GM12878 (cell line): ENCODE results near the gene ASCC1. TPM values are rescaled to one million over a fixed set of nuclear protein-coding genes. Genes with fewer than 3 reads are reported as not detected.

ENCODE experiments used
- ATAC-seq: fragments of 200-7000 bp; cut with Tn5 transposase; 3 replicates; pipeline ENCODE4 v1.9.1; 2020; ENCODE audit warnings: mild to moderate bottlenecking, moderate library complexity
- BruUV-seq: library from RNA; stranded (reverse); fragments of 400-500 nt; replicated peaks from 2 replicates; lab custom pipeline; 2021; lab: Mats Ljungman, UMichigan
- CTCF ChIA-PET: fragments of 300-600 bp; sonication (Branson Sonifier 250); formaldehyde crosslinking; extraction: SDS; loops from one replicate; lab custom pipeline; 2021; ENCODE audit warnings: inconsistent platforms; lab: Yijun Ruan, JAX
- POLR2A ChIA-PET: fragments of 350-600 bp; formaldehyde crosslinking; extraction: SDS; loops from one replicate; lab custom pipeline; 2021; ENCODE audit warnings: inconsistent platforms; lab: Charles Lee
- RAD21 ChIA-PET: fragments of 300-600 bp; sonication (Branson Sonifier 250); formaldehyde crosslinking; loops from one replicate; lab custom pipeline; 2023; ENCODE audit warnings: antibody characterized with exemption; ENCODE audit not compliant: unreplicated experiment; lab: Charles Lee
- SMC1A ChIA-PET: fragments of 300-600 bp; sonication (Branson Sonifier 250); formaldehyde crosslinking; loops from one replicate; lab custom pipeline; 2023; ENCODE audit not compliant: unreplicated experiment, uncharacterized antibody; lab: Charles Lee
- DNase-seq: peaks from one replicate; pipeline ENCODE4 v3.0.0-alpha.2; 2011; ENCODE audit warnings: low read depth, low spot score
- FAIRE-seq: peaks from 3 replicates; lab custom pipeline; 2011; peaks lifted over from hg19 to GRCh38; lab: Jason Lieb, UNC
- H2AFZ ChIP-seq: 2 replicates; pipeline ENCODE4 v1.6.0; 2011; ENCODE audit warnings: low read depth, low read length, control low read depth; ENCODE audit not compliant: control insufficient read depth
- H3K27ac ChIP-seq: 2 replicates; pipeline ENCODE4 v1.5.1; 2011; ENCODE audit warnings: control low read depth; ENCODE audit not compliant: control insufficient read depth, insufficient read depth
- H3K27me3 ChIP-seq, 2 experiments: replicated peaks in 1 of 2; 2 replicates each; pipeline versions ENCODE4 v1.6.0 to v1.6.1; 2011; ENCODE audit warnings: low read length in 1 of 2; ENCODE audit not compliant: control insufficient read depth in 2 of 2, insufficient read depth in 2 of 2
- H3K36me3 ChIP-seq, 2 experiments: 2 replicates each; pipeline ENCODE4 v1.5.1; 2011; ENCODE audit warnings: low read length in 1 of 2; ENCODE audit not compliant: control insufficient read depth in 2 of 2, insufficient read depth in 2 of 2
- H3K4me1 ChIP-seq: 2 replicates; pipeline ENCODE4 v1.6.1; 2011; ENCODE audit warnings: mild to moderate bottlenecking, low read length, moderate library complexity, mixed read lengths; ENCODE audit not compliant: control insufficient read depth, insufficient read depth
- H3K4me2 ChIP-seq: 2 replicates; pipeline ENCODE4 v1.6.0; 2011; ENCODE audit warnings: control low read depth; ENCODE audit not compliant: control insufficient read depth, insufficient read depth
- H3K4me3 ChIP-seq: fragments of 200-600 bp; sonication (generic); 2 replicates; pipeline ENCODE4 v1.5.1; 2016
- H3K79me2 ChIP-seq: 2 replicates; pipeline ENCODE4 v1.6.0; 2011; ENCODE audit warnings: low read length; ENCODE audit not compliant: control insufficient read depth, insufficient read depth
- H3K9ac ChIP-seq: 2 replicates; pipeline ENCODE4 v1.8.0; 2011; ENCODE audit warnings: low read length, control low read depth, mixed read lengths; ENCODE audit not compliant: control insufficient read depth, insufficient read depth
- H3K9me3 ChIP-seq: replicated peaks from 3 replicates; pipeline ENCODE4 v1.5.1; 2011; ENCODE audit warnings: mild to moderate bottlenecking, low read length; ENCODE audit not compliant: control insufficient read depth, insufficient read depth
- H4K20me1 ChIP-seq: 2 replicates; pipeline ENCODE4 v1.6.0; 2011; ENCODE audit not compliant: control insufficient read depth, insufficient read depth
- ATF7 ChIP-seq: fragments of 450-650 bp; IDR thresholded peaks from 2 replicates; pipeline ENCODE4 v1.6.1; 2016; ENCODE audit warnings: low read depth, mild to moderate bottlenecking
- BMI1 ChIP-seq: fragments of 450-650 bp; IDR thresholded peaks from 2 replicates; pipeline ENCODE4 v1.6.1; 2016; ENCODE audit warnings: mild to moderate bottlenecking, moderate library complexity, borderline replicate concordance
- CHD1 ChIP-seq: IDR thresholded peaks from 2 replicates; pipeline ENCODE4 v1.6.1; 2012; ENCODE audit warnings: low read depth, low read length, improper control_type of control experiment
- EZH2 ChIP-seq: IDR thresholded peaks from 2 replicates; pipeline ENCODE4 v1.6.1; 2012; ENCODE audit warnings: low read depth, mild to moderate bottlenecking, control low read depth, inconsistent platforms, low read length, borderline replicate concordance; ENCODE audit not compliant: control insufficient read depth
- FOXM1 ChIP-seq: IDR thresholded peaks from 2 replicates; pipeline ENCODE4 v1.6.1; 2012; ENCODE audit warnings: low read depth, mild to moderate bottlenecking, inconsistent platforms, low read length, moderate library complexity
- HDGF ChIP-seq: fragments of 450-650 bp; IDR thresholded peaks from 2 replicates; pipeline ENCODE4 v1.6.1; 2016; ENCODE audit warnings: antibody characterized with exemption
- MAX ChIP-seq: IDR thresholded peaks from 2 replicates; pipeline ENCODE4 v1.6.1; 2012; ENCODE audit warnings: low read depth, low read length, improper control_type of control experiment
- NFIC ChIP-seq: IDR thresholded peaks from 2 replicates; pipeline ENCODE4 v1.6.1; 2012; ENCODE audit warnings: low read depth, mild to moderate bottlenecking, inconsistent platforms, low read length, moderate library complexity
- NR2C1 ChIP-seq: fragments of 450-650 bp; IDR thresholded peaks from 2 replicates; pipeline ENCODE4 v1.6.1; 2017; ENCODE audit warnings: antibody characterized with exemption, mild to moderate bottlenecking, moderate library complexity
- POLR2A ChIP-seq: IDR thresholded peaks from 2 replicates; pipeline ENCODE4 v1.6.1; 2011; ENCODE audit warnings: low read depth, mild to moderate bottlenecking, low read length
- RAD51 ChIP-seq: fragments of 450-650 bp; IDR thresholded peaks from 2 replicates; pipeline ENCODE4 v1.6.1; 2016; ENCODE audit warnings: moderate library complexity, mild to moderate bottlenecking, inconsistent platforms
- SPI1 ChIP-seq: IDR thresholded peaks from 2 replicates; pipeline ENCODE4 v1.6.1; 2011; ENCODE audit warnings: low read depth, mild to moderate bottlenecking, low read length, moderate library complexity, borderline replicate concordance; ENCODE audit not compliant: insufficient read depth
- STAT3 ChIP-seq: IDR thresholded peaks from 2 replicates; pipeline ENCODE4 v1.6.1; 2011; ENCODE audit warnings: low read depth, low read length, improper control_type of control experiment
- USF2 ChIP-seq: IDR thresholded peaks from 2 replicates; pipeline ENCODE4 v1.6.1; 2011; ENCODE audit warnings: low read depth, low read length, improper control_type of control experiment, borderline replicate concordance
- ZNF207 ChIP-seq: fragments of 450-650 bp; IDR thresholded peaks from 2 replicates; pipeline ENCODE4 v1.6.1; 2014; ENCODE audit warnings: antibody characterized with exemption, mild to moderate bottlenecking, borderline replicate concordance
- ZNF274 ChIP-seq: IDR thresholded peaks from one replicate; pipeline ENCODE4 v1.8.0; 2011; ENCODE audit not compliant: insufficient read length, insufficient read depth
- WGBS: methylation state at CpG from one replicate; pipeline ENCODE4 v1.1.6; 2016; ENCODE audit warnings: low lambda C conversion rate; ENCODE audit not compliant: insufficient replicate concordance, insufficient coverage; ENCODE audit errors: missing lambda C conversion rate; 5-methylcytosine and 5-hydroxymethylcytosine counted together
- in situ Hi-C: fragments of 300-500 bp; cut with MboI; formaldehyde crosslinking; loops from 9 replicates; pipeline ENCODE4 v1.14.3; 2018; ENCODE audit warnings: mixed read lengths
- intact Hi-C: fragments of 100-400 bp; cut with micrococcal nuclease; formaldehyde crosslinking; loops from one replicate; pipeline ENCODE4 v1.14.2; 2022; ENCODE audit not compliant: unreplicated experiment
- polyA plus RNA-seq, 11 experiments: library from polyadenylated mRNA; depleted of rRNA in 4 of 11; unstranded in 6 of 11; stranded (reverse) in 5 of 11; fragments of >200 nt; fragmentation: Nextera tagmentation in 4 of 11; fragmentation: Illumina TruSeq in 1 of 11; extraction: Ambion mirVana in 4 of 11; extraction: Trizol in 1 of 11; gene quantifications; 1 replicate in 1 of 11; 2 replicates in 10 of 11; pipeline versions ENCODE4 v1.2.1 to v1.2.3, GENCODE V29; 2011 to 2016; ENCODE audit warnings: inconsistent platforms in 2 of 11, missing spikeins in 2 of 11, low read depth in 1 of 11
- total RNA-seq, 4 experiments: library from RNA; depleted of rRNA in 3 of 4; stranded (reverse); fragments of >200 nt in 3 of 4; fragmentation: Illumina TruSeq in 1 of 4; extraction: Trizol in 1 of 4; gene quantifications; 2 replicates each; pipeline versions ENCODE4 v1.2.1 to v1.2.3, GENCODE V29; 2013 to 2021

ASCC1 gene
- total and polyA plus RNA-seq, 10 of the 15 experiments (the other 5 are each of a cell fraction or from before 2014, with no cell fraction given) = 23.3 to 80.6 (median 42.8) TPM

GRCh38 chr10:72092171-72092924 is 123.7 kb downstream of the ASCC1 start:
- 0 out of 2 replicates have a peak, but pooled peaks cover 10% of the 10 kb centered on the region for H3K4me1 ChIP-seq
- CTCF ChIA-PET = interaction anchor here (0.5 to 1.6 kb wide), 4 partner anchors 34 to 615 kb away, joined by 3 read pairs; no protein-coding TSS in a partner anchor
- peaks cover 13% of the 10 kb centered on the region in 2 experiments for H3K27me3 ChIP-seq
- RAD21 ChIA-PET = interaction anchor here (2.0 kb wide), 1 partner anchor 44 kb away, joined by 7 read pairs; no protein-coding TSS in a partner anchor
- no TSS peak for BruUV-seq
- H3K36me3 ChIP-seq = peaks cover 0 to 3% of the 10 kb centered on the region in 2 experiments; a peak in 3 of 4 replicates
- no peak overlapping the region for H3K27ac ChIP-seq
- H4K20me1 ChIP-seq = no peaks in the 10 kb centered on the region
- no peak overlapping the region for H2AFZ ChIP-seq
- 95% methylated on average over 8 of the region's 8 CpGs for WGBS
- FAIRE-seq (no peak), DNase-seq (no peak)
- in situ Hi-C loops = no loop called here
- POLR2A ChIA-PET = no interaction called here
- no peak overlapping the region for H3K9ac ChIP-seq
- no peaks in the 10 kb centered on the region for H3K79me2 ChIP-seq
- H3K4me2 ChIP-seq = no peak overlapping the region
- TF ChIP-seq EZH2 (no peak), FOXM1 (no peak), BMI1 (no peak)
- TF ChIP-seq, all 136 proteins: peak for 0
- Histone ChIP-seq H3K9me3 (no peaks in the 10 kb centered on the region), H3K4me3 (no peak overlapping the region)
- intact Hi-C loops = no loop called here
- SMC1A ChIA-PET = interaction anchor here (1.4 to 1.8 kb wide), 2 partner anchors 41 to 129 kb away, joined by 4 to 5 read pairs; no protein-coding TSS in a partner anchor
- no peak for ATAC-seq

GRCh38 chr10:72090326-72090725 is 125.8 kb downstream of the ASCC1 start:
- RAD21 ChIA-PET = interaction anchor here (0.8 to 1.5 kb wide), 3 partner anchors 11 to 127 kb away, joined by 3 to 5 read pairs (median 3); no protein-coding TSS in a partner anchor
- DNase-seq (no peak), FAIRE-seq (no peak), ATAC-seq (no peak)
- CTCF ChIA-PET = interaction anchor here (0.6 to 1.3 kb wide), 7 partner anchors 10 to 1802 kb away, joined by 3 to 4 read pairs (median 3); no protein-coding TSS in a partner anchor
- Histone ChIP-seq H2AFZ (no peak overlapping the region), H3K9ac (no peak overlapping the region), H4K20me1 (no peaks in the 10 kb centered on the region), H3K79me2 (no peaks in the 10 kb centered on the region), H3K4me1 (0 out of 2 replicates have a peak, but pooled peaks cover 10% of the 10 kb centered on the region), H3K4me3 (no peak overlapping the region), H3K36me3 (peaks cover 0 to 3% of the 10 kb centered on the region in 2 experiments; a peak in 2 of 4 replicates), H3K9me3 (no peaks in the 10 kb centered on the region), H3K4me2 (no peak overlapping the region), H3K27ac (no peak overlapping the region), H3K27me3 (peaks cover 15 to 16% of the 10 kb centered on the region in 2 experiments)
- SMC1A ChIA-PET = interaction anchor here (0.6 to 1.1 kb wide), 4 partner anchors 40 to 212 kb away, joined by 3 to 4 read pairs (median 4); no protein-coding TSS in a partner anchor
- POLR2A ChIA-PET = interaction anchor here (0.7 kb wide), 1 partner anchor 42 kb away, joined by 3 read pairs; no protein-coding TSS in a partner anchor
- no TSS peak for BruUV-seq
- WGBS = 78% methylated on average over 3 of the region's 3 CpGs
- in situ Hi-C loops = no loop called here
- intact Hi-C loops = no loop called here
- TF ChIP-seq POLR2A (no peak), CHD1 (no peak), MAX (no peak), ZNF207 (no peak), ATF7 (no peak), NFIC (no peak), STAT3 (no peak), USF2 (no peak), RAD51 (no peak), SPI1 (no peak), ZNF274 (no peak), NR2C1 (no peak), HDGF (no peak)
